Mesothelial cell of epicardium (in vitro differentiated cells): ENCODE results near the gene FXN. TPM values are rescaled to one million over a fixed set of nuclear protein-coding genes. Genes with fewer than 3 reads are reported as not detected.
"Not testable (repeated sequence)": the region's sequence is repeated elsewhere in the genome, so short reads cannot be mapped to it uniquely, and the experiment has no call there.

Experiments
- DNase-seq, 2 experiments: peaks; one replicate each; pipeline ENCODE4 v3.0.0; 2021; ENCODE audit warnings: low spot score in 2 of 2; ENCODE audit not compliant: unreplicated experiment in 2 of 2
- H3K27ac Mint-ChIP-seq: 2 replicates; pipeline ENCODE4 v1.8.0; 2021; ENCODE audit warnings: mixed read lengths
- H3K27me3 Mint-ChIP-seq: 2 replicates; pipeline ENCODE4 v1.8.0; 2021; ENCODE audit warnings: low read depth, mixed read lengths
- H3K36me3 Mint-ChIP-seq: 2 replicates; pipeline ENCODE4 v1.8.0; 2021; ENCODE audit warnings: mixed read lengths
- H3K4me1 Mint-ChIP-seq: 2 replicates; pipeline ENCODE4 v1.8.0; 2021; ENCODE audit warnings: mixed read lengths
- H3K4me3 Mint-ChIP-seq: 2 replicates; pipeline ENCODE4 v1.8.0; 2021; ENCODE audit warnings: mild to moderate bottlenecking, moderate library complexity, mixed read lengths
- H3K9me3 Mint-ChIP-seq: 2 replicates; pipeline ENCODE4 v1.8.0; 2021; ENCODE audit warnings: mixed read lengths
- CTCF ChIP-seq: fragments of 200-600 bp; sonication (generic); IDR thresholded peaks from one replicate; pipeline ENCODE4 v1.5.0; 2021; ENCODE audit warnings: antibody characterized with exemption; ENCODE audit not compliant: unreplicated experiment
- total RNA-seq: library from RNA; stranded (reverse); gene quantifications from 3 replicates; pipeline ENCODE4 v1.2.1, GENCODE V29; 2021

FXN gene
- total RNA-seq, 1 donor from 2014 or later = 20.8 TPM

- H3K27me3 Mint-ChIP-seq = no peaks in the 10 kb centered on the region
- no peak for TF ChIP-seq CTCF
- peaks cover 1% of the 10 kb centered on the region for H3K36me3 Mint-ChIP-seq
Measured at GRCh38 chr9:69093471-69094103, 58.0 kb downstream of the FXN start.

GRCh38 chr9:69094361-69095135 lies 59.0 kb downstream of the FXN start:
- not testable (repeated sequence) for H3K27me3 Mint-ChIP-seq, H3K4me3 Mint-ChIP-seq, H3K27ac Mint-ChIP-seq, H3K9me3 Mint-ChIP-seq, DNase-seq, H3K36me3 Mint-ChIP-seq
- H3K4me1 Mint-ChIP-seq = peaks cover 32% of the 10 kb centered on the region

More at GRCh38 chr9:69093471-69094103, 58.0 kb downstream of the FXN start:
- Mint-ChIP-seq H3K4me3 (no peak overlapping the region), H3K4me1 (peaks cover 36% of the 10 kb centered on the region), H3K9me3 (no peaks in the 10 kb centered on the region), H3K27ac (no peak overlapping the region)
- no peak for DNase-seq

- Mint-ChIP-seq H3K4me1 (peaks cover 16% of the 10 kb centered on the region), H3K27me3 (no peaks in the 10 kb centered on the region), H3K27ac (peak overlapping the region; percentile 63), H3K36me3 (no peaks in the 10 kb centered on the region), H3K9me3 (no peaks in the 10 kb centered on the region), H3K4me3 (no peak overlapping the region)
- no peak for TF ChIP-seq CTCF
- DNase-seq = no peak
Measured at GRCh38 chr9:69097064-69097463, 61.5 kb downstream of the FXN start.

- TF ChIP-seq CTCF = no peak
- no peaks in the 10 kb centered on the region for H3K36me3 Mint-ChIP-seq
- H3K27me3 Mint-ChIP-seq = no peaks in the 10 kb centered on the region
- peaks cover 10% of the 10 kb centered on the region for H3K4me1 Mint-ChIP-seq
- H3K9me3 Mint-ChIP-seq = no peaks in the 10 kb centered on the region
- no peak overlapping the region for H3K4me3 Mint-ChIP-seq
- H3K27ac Mint-ChIP-seq = no peak overlapping the region
- DNase-seq = no peak
Measured at GRCh38 chr9:69097923-69098593, 62.5 kb downstream of the FXN start.

GRCh38 chr9:69103348-69103996 lies 67.9 kb downstream of the FXN start:
- H3K27me3 Mint-ChIP-seq, H3K36me3 Mint-ChIP-seq, DNase-seq, H3K27ac Mint-ChIP-seq, H3K4me1 Mint-ChIP-seq, H3K4me3 Mint-ChIP-seq, H3K9me3 Mint-ChIP-seq: not testable (repeated sequence)

- no peaks in the 10 kb centered on the region for H3K9me3 Mint-ChIP-seq
- H3K4me3 Mint-ChIP-seq = no peak overlapping the region
- no peak overlapping the region for H3K27ac Mint-ChIP-seq
- DNase-seq = no peak
- TF ChIP-seq CTCF = no peak
- no peaks in the 10 kb centered on the region for H3K27me3 Mint-ChIP-seq
- no peaks in the 10 kb centered on the region for H3K4me1 Mint-ChIP-seq
- H3K36me3 Mint-ChIP-seq = no peaks in the 10 kb centered on the region
Measured at GRCh38 chr9:69104830-69105527, 69.4 kb downstream of the FXN start.
